Effector CD4-positive, alpha-beta T cell (primary cell): ENCODE data around the gene TCEAL8.

ENCODE experiments used
- DNase-seq: peaks from one replicate; pipeline ENCODE4 v3.0.0-alpha.2; 2020

TCEAL8 gene

GRCh38 chrX:103214870-103215424 is 40.0 kb downstream of the TCEAL8 start, which contains the start of gene BEX4:
TSS of gene BEX4 (plus strand) at chrX:103215108. CDS start at chrX:103216154, 1,046 bp downstream.
- peak; percentile 73 for DNase-seq

DNA sequence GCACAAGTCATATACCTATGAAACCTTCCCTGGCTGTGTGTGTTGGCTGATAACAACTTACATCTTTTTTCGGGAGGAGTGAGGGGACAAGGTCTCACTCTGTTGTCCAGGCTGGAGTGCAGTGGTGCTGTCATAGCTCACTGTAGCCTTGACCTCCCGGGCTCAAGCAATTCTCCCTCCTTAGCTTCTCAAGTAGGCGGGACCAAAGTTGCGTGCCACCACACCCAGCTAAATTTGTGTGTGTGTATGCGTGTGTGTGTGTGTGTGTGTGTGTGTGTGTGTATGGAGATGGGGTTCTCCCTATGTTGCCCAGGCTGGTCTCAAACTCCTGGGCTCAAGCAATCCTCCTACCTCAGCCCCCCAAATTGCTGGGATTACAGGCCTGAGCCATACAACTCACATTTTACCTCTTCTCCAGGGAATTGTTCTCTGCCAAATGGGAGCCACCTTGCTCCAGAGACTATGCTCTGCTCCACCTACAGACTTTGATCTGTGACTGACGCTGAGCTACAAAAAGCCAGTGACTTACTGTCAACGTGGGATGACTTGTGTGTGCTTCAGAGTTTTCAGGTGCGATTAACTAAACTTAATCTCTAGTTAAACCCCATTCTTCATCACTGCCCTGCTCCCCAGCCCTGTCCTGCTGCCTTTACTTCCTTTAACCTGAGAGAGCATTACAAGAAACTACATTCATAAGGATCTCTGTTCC is 42.1 kb downstream of the TCEAL8 start:
- no peak for DNase-seq

- DNase-seq = peak; percentile 44
Measured at GRCh38 chrX:103211012-103211715, 43.8 kb downstream of the TCEAL8 start.

GRCh38 chrX:103210056-103210455 is 44.9 kb downstream of the TCEAL8 start:
- DNase-seq = no peak
